Lung (tissue), 12 donors: Measurements from ENCODE around the gene ZNF169. TPM values are rescaled to one million over a fixed set of nuclear protein-coding genes. Genes with fewer than 3 reads are reported as not detected.
"Not testable (repeated sequence)": the region's sequence is repeated elsewhere in the genome, so short reads cannot be mapped to it uniquely, and the experiment has no call there.

ENCODE experiments used
- ATAC-seq: fragments of 200-7000 bp; cut with Tn5 transposase; one replicate; pipeline ENCODE4 v1.9.1; 2020; ENCODE audit warnings: moderate number of reproducible peaks; ENCODE audit not compliant: insufficient read depth, low FRiP score
- DNase-seq, 3 donors: peaks; one replicate each; pipeline ENCODE4 v3.0.0-alpha.2; 2013 to 2017
- H3K27ac ChIP-seq, 2 donors: one replicate each; pipeline ENCODE4 v1.5.1; 2013; ENCODE audit warnings: mild to moderate bottlenecking in 2 of 2, moderate library complexity in 2 of 2, control low read depth in 1 of 2, inconsistent platforms in 1 of 2, low read depth in 1 of 2, low read length in 1 of 2
- H3K27me3 ChIP-seq, 3 donors: one replicate each; pipeline ENCODE4 v1.5.1; 2013; ENCODE audit warnings: low read length in 2 of 3; ENCODE audit not compliant: control insufficient read depth in 3 of 3, insufficient read depth in 3 of 3
- H3K36me3 ChIP-seq, 4 donors: one replicate each; pipeline ENCODE4 v1.5.1; 2013; ENCODE audit warnings: low read length in 4 of 4, mild to moderate bottlenecking in 1 of 4, moderate library complexity in 1 of 4; ENCODE audit not compliant: control insufficient read depth in 4 of 4, insufficient read depth in 4 of 4
- H3K4me1 ChIP-seq, 5 donors: one replicate each; pipeline ENCODE4 v1.5.1; 2013; ENCODE audit warnings: low read length in 5 of 5, mild to moderate bottlenecking in 2 of 5, moderate library complexity in 1 of 5; ENCODE audit not compliant: control insufficient read depth in 5 of 5, insufficient read depth in 5 of 5
- H3K4me3 ChIP-seq: one replicate; pipeline ENCODE4 v1.5.1; 2013; ENCODE audit warnings: mild to moderate bottlenecking, control low read depth, moderate library complexity
- H3K9ac ChIP-seq, 2 donors: one replicate each; pipeline ENCODE4 v1.5.1; 2013; ENCODE audit warnings: low read length in 2 of 2, control low read depth in 1 of 2; ENCODE audit not compliant: insufficient read depth in 1 of 2
- H3K9me3 ChIP-seq, 4 donors: one replicate each; pipeline ENCODE4 v1.5.1; 2013; ENCODE audit warnings: low read length in 3 of 4, mild to moderate bottlenecking in 1 of 4, moderate library complexity in 1 of 4; ENCODE audit not compliant: control insufficient read depth in 4 of 4, insufficient read depth in 3 of 4
- CTCF ChIP-seq: IDR thresholded peaks from 2 replicates; pipeline ENCODE4 v1.5.1; 2012; ENCODE audit warnings: mild to moderate bottlenecking; ENCODE audit errors: control extremely low read depth, extremely low read depth
- WGBS, 2 donors: extraction: QIAGEN DNeasy Blood & Tissue Kit; methylation state at CpG; one replicate each; pipeline ENCODE4 v1.1.7; 2013; 5-methylcytosine and 5-hydroxymethylcytosine counted together
- polyA plus RNA-seq, 2 donors: library from polyadenylated mRNA; stranded (reverse); fragments of 200-250 nt; gene quantifications; one replicate each; pipeline ENCODE4 v1.2.1, GENCODE V29; 2013
- total RNA-seq, 2 donors: library from RNA; depleted of rRNA in 1 of 2; stranded (reverse); fragments of >200 nt in 1 of 2; gene quantifications; one replicate each; pipeline ENCODE4 v1.2.1, GENCODE V29; 2014 to 2021
- donor health status: control.
- donor health status: control.
- donor health status: Bipolar disorder and iron deficiency.
- donor health status: healthy.
- donor health status: DM: yes; HTN: yes; CAD: no.

ZNF169 gene
- total and polyA plus RNA-seq, 4 donors, result 2.3 to 8.7 (median 4.8) TPM

- H3K27me3 ChIP-seq, result no peaks in the 10 kb centered on the region
- ATAC-seq (no peak), DNase-seq (no peak)
- H3K36me3 ChIP-seq, result no peaks in the 10 kb centered on the region
- no peak overlapping the region for H3K9ac ChIP-seq
- no peak overlapping the region for H3K4me3 ChIP-seq
- H3K9me3 ChIP-seq, result no peaks in the 10 kb centered on the region
- peaks cover 0 to 3% (median 0%) of the 10 kb centered on the region in 5 donors for H3K4me1 ChIP-seq
- H3K27ac ChIP-seq, result no peak overlapping the region
- WGBS, 2 donors, result 79 to 85% methylated on average over 1 of the region's 1 CpG
- no peak for TF ChIP-seq CTCF
Observed at GRCh38 chr9:94270009-94270408, 10.9 kb downstream of the ZNF169 start.

- 92 to 93% methylated on average over 4 of the region's 4 CpGs for WGBS, 2 donors
- not testable (repeated sequence) for H3K9ac ChIP-seq, H3K36me3 ChIP-seq, H3K4me1 ChIP-seq, DNase-seq, H3K27ac ChIP-seq, H3K4me3 ChIP-seq, H3K27me3 ChIP-seq, H3K9me3 ChIP-seq, ATAC-seq
Observed at GRCh38 chr9:94277029-94277428, 17.9 kb downstream of the ZNF169 start.

GRCh38 chr9:94277885-94278536 is 18.9 kb downstream of the ZNF169 start:
- H3K36me3 ChIP-seq, result peaks cover 0 to 8% (median 2%) of the 10 kb centered on the region in 4 donors
- peaks cover 0 to 5% (median 1%) of the 10 kb centered on the region in 4 donors for H3K9me3 ChIP-seq
- no peak overlapping the region for H3K4me3 ChIP-seq
- no peaks in the 10 kb centered on the region for H3K27me3 ChIP-seq
- peaks cover 0 to 3% (median 0%) of the 10 kb centered on the region in 5 donors for H3K4me1 ChIP-seq
- no peak overlapping the region for H3K27ac ChIP-seq
- WGBS, 2 donors, result 95 to 97% methylated on average over 2 to 6 of the region's 6 CpGs
- TF ChIP-seq CTCF, result no peak
- H3K9ac ChIP-seq, result no peak overlapping the region
- ATAC-seq, result no peak
- no peak for DNase-seq

- ATAC-seq (no peak), DNase-seq (no peak)
- H3K4me1 ChIP-seq, result no peaks in the 10 kb centered on the region
- H3K9me3 ChIP-seq, result peaks cover 0 to 5% (median 1%) of the 10 kb centered on the region in 4 donors
- no peak for TF ChIP-seq CTCF
- H3K9ac ChIP-seq, result no peak overlapping the region
- no peaks in the 10 kb centered on the region for H3K27me3 ChIP-seq
- 92 to 97% methylated on average over 9 of the region's 9 CpGs for WGBS, 2 donors
- peaks cover 0 to 8% (median 2%) of the 10 kb centered on the region in 4 donors for H3K36me3 ChIP-seq
- no peak overlapping the region for H3K27ac ChIP-seq
- no peak overlapping the region for H3K4me3 ChIP-seq
Observed at GRCh38 chr9:94280409-94280989, 21.4 kb downstream of the ZNF169 start.
